ENCODE results near the gene IL17C. TPM values are rescaled to one million over a fixed set of nuclear protein-coding genes. Genes with fewer than 3 reads are reported as not detected.

Gene IL17C
- total and polyA plus RNA-seq, 4 donors = 0.14 to 1.8 TPM; not detected in 2

DNA sequence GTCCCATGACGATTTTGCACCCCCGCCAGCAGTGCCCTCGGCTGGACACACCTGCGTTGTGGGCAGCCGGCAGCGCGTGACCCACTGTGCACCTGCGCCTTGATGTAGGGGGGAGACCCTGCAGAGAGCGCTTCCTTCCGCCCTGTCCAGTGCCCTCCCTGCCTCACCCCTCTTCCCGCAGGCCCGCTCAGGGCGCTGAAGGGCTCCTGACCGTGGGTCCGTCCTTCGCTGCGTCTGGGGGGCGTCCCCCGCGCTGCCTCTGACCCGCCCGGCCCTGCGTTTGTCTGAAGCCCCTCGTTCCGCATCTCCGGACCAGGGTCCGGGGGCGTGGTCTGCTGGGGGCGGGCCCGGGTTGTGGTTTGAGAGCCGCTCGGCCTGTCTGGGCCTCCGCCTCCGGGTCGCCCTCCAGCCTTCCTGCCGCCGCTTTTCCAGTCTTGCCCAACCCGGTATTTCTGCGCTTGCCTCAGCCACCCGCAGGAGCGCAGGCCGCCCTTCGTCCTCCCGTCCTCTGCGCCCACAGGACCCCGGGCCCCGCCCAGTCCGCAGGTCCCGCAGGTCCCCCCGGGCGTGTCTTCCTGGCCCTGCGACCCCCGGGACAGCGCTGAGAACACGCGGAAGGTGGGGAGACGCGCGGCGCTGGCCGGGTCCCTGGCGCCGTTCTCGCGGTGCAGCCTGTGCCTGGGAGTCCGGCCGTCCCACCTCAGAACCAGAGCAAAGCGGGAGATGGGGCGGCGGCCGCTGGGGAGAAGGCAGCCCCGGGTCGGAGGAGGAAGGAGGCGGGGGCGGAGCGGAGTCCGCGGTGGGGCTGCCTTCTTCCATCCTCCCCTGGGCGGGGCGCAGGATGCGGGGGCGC is 4.0 kb upstream of the IL17C start:
- Histone ChIP-seq H3K27me3 (ENCODE audit: control insufficient read depth in 3 of 3, insufficient read depth in 3 of 3, low read length in 2 of 3) (peaks cover 0 to 34% (median 15%) of the 10 kb centered on the region in 3 donors), H3K27ac (ENCODE audit: low read depth in 1 of 2, low read length in 1 of 2) (peak overlapping the region in 1 of 2 donors; percentile 42), H3K9me3 (ENCODE audit: control insufficient read depth in 4 of 4, insufficient read depth in 3 of 4, low read length in 3 of 4) (no peaks in the 10 kb centered on the region), H3K9ac (ENCODE audit: insufficient read depth in 1 of 2, low read length in 2 of 2) (no peak overlapping the region), H3K36me3 (ENCODE audit: control insufficient read depth in 4 of 4, insufficient read depth in 4 of 4, low read length in 4 of 4) (peaks cover 0 to 30% (median 5%) of the 10 kb centered on the region in 4 donors), H3K4me1 (ENCODE audit: control insufficient read depth in 5 of 5, insufficient read depth in 5 of 5, low read length in 5 of 5) (peaks cover 0 to 8% (median 0%) of the 10 kb centered on the region in 5 donors), H3K4me3 (no peak overlapping the region)
- ATAC-seq (ENCODE audit: insufficient read depth, low FRiP score) = peak; percentile 51
- 4 to 15% methylated on average over 63 to 82 of the region's 82 CpGs for WGBS, 2 donors
- DNase-seq = no peak
- TF ChIP-seq, protein P1, sequence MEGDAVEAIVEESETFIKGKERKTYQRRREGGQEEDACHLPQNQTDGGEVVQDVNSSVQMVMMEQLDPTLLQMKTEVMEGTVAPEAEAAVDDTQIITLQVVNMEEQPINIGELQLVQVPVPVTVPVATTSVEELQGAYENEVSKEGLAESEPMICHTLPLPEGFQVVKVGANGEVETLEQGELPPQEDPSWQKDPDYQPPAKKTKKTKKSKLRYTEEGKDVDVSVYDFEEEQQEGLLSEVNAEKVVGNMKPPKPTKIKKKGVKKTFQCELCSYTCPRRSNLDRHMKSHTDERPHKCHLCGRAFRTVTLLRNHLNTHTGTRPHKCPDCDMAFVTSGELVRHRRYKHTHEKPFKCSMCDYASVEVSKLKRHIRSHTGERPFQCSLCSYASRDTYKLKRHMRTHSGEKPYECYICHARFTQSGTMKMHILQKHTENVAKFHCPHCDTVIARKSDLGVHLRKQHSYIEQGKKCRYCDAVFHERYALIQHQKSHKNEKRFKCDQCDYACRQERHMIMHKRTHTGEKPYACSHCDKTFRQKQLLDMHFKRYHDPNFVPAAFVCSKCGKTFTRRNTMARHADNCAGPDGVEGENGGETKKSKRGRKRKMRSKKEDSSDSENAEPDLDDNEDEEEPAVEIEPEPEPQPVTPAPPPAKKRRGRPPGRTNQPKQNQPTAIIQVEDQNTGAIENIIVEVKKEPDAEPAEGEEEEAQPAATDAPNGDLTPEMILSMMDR (IDR thresholded peaks at IDR 0.05; ENCODE audit: control extremely low read depth, extremely low read depth) = no peak

DNA sequence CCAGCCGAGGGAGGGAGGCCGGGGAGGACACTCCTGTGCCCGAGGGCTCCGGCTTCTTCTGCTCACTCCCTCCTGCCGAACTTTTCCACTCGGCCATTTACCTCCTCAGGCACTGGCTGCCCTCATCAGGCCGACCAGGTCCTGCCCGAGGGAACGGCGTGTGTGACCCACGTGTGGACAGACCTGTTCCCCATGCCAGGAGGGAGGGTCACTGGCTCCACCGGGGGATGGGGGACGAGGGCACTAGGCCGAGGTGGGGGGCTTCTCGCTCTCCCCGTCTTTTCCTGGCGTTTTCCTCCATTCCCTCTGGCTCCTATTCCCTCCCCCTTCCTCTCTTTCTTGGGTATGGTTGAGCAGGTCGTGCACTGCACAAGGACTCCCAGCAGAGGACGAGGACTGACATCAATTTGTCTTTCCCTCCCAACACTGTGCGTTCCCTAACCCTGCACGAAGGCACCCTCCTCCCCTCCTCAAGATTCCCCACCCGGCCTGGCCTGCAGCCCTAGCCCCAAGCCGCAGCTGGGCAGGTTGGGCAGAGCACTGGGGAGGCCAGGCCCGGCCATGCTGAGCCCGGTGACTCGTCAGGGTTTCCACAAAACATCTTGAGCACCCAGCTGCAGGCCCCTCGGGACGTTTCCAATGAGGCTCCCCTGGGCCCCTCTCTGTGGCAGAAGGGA is 3.2 kb upstream of the IL17C start:
- H3K4me1 ChIP-seq (ENCODE audit: control insufficient read depth in 5 of 5, insufficient read depth in 5 of 5, low read length in 5 of 5) = peaks cover 0 to 11% (median 0%) of the 10 kb centered on the region in 5 donors
- DNase-seq = no peak
- no peak overlapping the region for H3K9ac ChIP-seq (ENCODE audit: insufficient read depth in 1 of 2, low read length in 2 of 2)
- H3K9me3 ChIP-seq (ENCODE audit: control insufficient read depth in 4 of 4, insufficient read depth in 3 of 4, low read length in 3 of 4) = no peaks in the 10 kb centered on the region
- H3K27me3 ChIP-seq (ENCODE audit: control insufficient read depth in 3 of 3, insufficient read depth in 3 of 3, low read length in 2 of 3) = peaks cover 0 to 42% (median 23%) of the 10 kb centered on the region in 3 donors
- peak overlapping the region in 1 of 2 donors; percentile 42 for H3K27ac ChIP-seq (ENCODE audit: low read depth in 1 of 2, low read length in 1 of 2)
- peaks cover 0 to 24% (median under 1%) of the 10 kb centered on the region in 4 donors for H3K36me3 ChIP-seq (ENCODE audit: control insufficient read depth in 4 of 4, insufficient read depth in 4 of 4, low read length in 4 of 4)
- ATAC-seq (ENCODE audit: insufficient read depth, low FRiP score) = no peak
- no peak overlapping the region for H3K4me3 ChIP-seq
- WGBS, 2 donors = 40 to 44% methylated on average over 28 of the region's 28 CpGs
- TF ChIP-seq, protein P1 (IDR thresholded peaks at IDR 0.05; ENCODE audit: control extremely low read depth, extremely low read depth) = no peak

DNA sequence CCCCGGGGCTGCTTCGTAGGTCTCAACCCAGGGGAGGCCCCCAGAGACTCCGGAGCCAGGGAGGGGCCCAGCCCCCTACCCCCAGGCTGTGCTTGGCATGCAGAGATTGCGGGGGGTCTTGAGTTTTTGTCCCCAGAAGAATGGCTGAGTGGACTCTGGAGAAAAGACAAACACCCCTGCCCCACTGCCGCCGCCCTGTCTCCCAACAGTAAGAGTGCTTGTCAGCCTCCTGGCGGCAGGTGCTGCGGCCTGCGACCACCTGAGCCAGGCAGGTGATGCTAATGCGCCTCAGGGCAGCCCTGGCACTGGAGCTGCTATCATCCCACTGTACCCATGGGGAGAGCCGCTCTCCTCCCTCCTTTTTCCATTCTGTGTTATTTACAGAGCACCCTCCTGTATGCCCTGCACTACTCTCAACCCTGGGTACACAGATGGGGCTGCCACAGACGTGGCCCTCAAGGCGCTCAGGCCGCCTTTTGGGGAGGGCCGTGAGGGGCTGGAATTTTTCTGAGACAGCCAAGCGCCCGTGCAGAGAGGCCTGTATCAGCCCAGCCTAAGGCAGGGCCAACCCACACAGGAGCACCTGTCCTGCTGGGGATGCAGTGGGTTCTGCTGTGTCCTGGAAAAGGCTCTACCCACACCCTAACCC is 2.6 kb upstream of the IL17C start:
- H3K27ac ChIP-seq (ENCODE audit: low read depth in 1 of 2, low read length in 1 of 2) = no peak overlapping the region
- WGBS, 2 donors = 90 to 92% methylated on average over 17 of the region's 17 CpGs
- TF ChIP-seq, protein P1 (IDR thresholded peaks at IDR 0.05; ENCODE audit: control extremely low read depth, extremely low read depth) = no peak
- ATAC-seq (ENCODE audit: insufficient read depth, low FRiP score) (no peak), DNase-seq (no peak)
- H3K36me3 ChIP-seq (ENCODE audit: control insufficient read depth in 4 of 4, insufficient read depth in 4 of 4, low read length in 4 of 4) = peaks cover 0 to 19% (median 0%) of the 10 kb centered on the region in 4 donors
- H3K9ac ChIP-seq (ENCODE audit: insufficient read depth in 1 of 2, low read length in 2 of 2) = no peak overlapping the region
- H3K9me3 ChIP-seq (ENCODE audit: control insufficient read depth in 4 of 4, insufficient read depth in 3 of 4, low read length in 3 of 4) = peaks cover 0 to 2% (median 0%) of the 10 kb centered on the region in 4 donors
- H3K4me3 ChIP-seq = no peak overlapping the region
- H3K4me1 ChIP-seq (ENCODE audit: control insufficient read depth in 5 of 5, insufficient read depth in 5 of 5, low read length in 5 of 5) = peaks cover 0 to 11% (median 0%) of the 10 kb centered on the region in 5 donors
- H3K27me3 ChIP-seq (ENCODE audit: control insufficient read depth in 3 of 3, insufficient read depth in 3 of 3, low read length in 2 of 3) = peaks cover 0 to 48% (median 26%) of the 10 kb centered on the region in 3 donors

All from lung (tissue), 12 donors.